HFFc6 (cell line): ENCODE results near the gene PATJ. TPM values are rescaled to one million over a fixed set of nuclear protein-coding genes. Genes with fewer than 3 reads are reported as not detected.

Source experiments
- DNase-seq: peaks from one replicate; pipeline ENCODE4 v3.0.0-alpha.2; 2018
- H3K27ac Mint-ChIP-seq: 2 replicates; pipeline ENCODE4 v1.8.0; 2020; ENCODE audit warnings: mild to moderate bottlenecking, mixed read lengths
- H3K27me3 Mint-ChIP-seq: 2 replicates; pipeline ENCODE4 v1.8.0; 2021; ENCODE audit warnings: mild to moderate bottlenecking, moderate library complexity, mixed read lengths; ENCODE audit not compliant: insufficient read depth
- H3K36me3 Mint-ChIP-seq: 2 replicates; pipeline ENCODE4 v1.8.0; 2021; ENCODE audit warnings: low read depth, mixed read lengths
- H3K4me1 Mint-ChIP-seq: 2 replicates; pipeline ENCODE4 v1.8.0; 2020; ENCODE audit warnings: low read depth, mixed read lengths
- H3K4me3 Mint-ChIP-seq: 2 replicates; pipeline ENCODE4 v1.8.0; 2020; ENCODE audit warnings: mild to moderate bottlenecking, moderate library complexity, mixed read lengths
- H3K9me3 Mint-ChIP-seq: 2 replicates; pipeline ENCODE4 v1.8.0; 2020; ENCODE audit warnings: mild to moderate bottlenecking, mixed read lengths
- total RNA-seq, 6 experiments: library from RNA; stranded (reverse); fragmentation: NEBNext Ultra II Directional; extraction: Animal tissue kit (Norgen Biotek cat#: 25700); gene quantifications; 2 replicates in 1 of 6; 3 replicates in 5 of 6; pipeline ENCODE4 v1.2.3, GENCODE V29; 2021
- TF ChIP-seq, protein P1 (sequence below): fragments of 200-600 bp; sonication (generic); IDR thresholded peaks from 2 replicates; pipeline ENCODE4 v1.5.0; 2021; ENCODE audit warnings: antibody characterized with exemption, mild to moderate bottlenecking

The PATJ gene
- total RNA-seq, 6 experiments from 2014 or later, result 4.7 to 8.0 (median 5.7) TPM

DNA sequence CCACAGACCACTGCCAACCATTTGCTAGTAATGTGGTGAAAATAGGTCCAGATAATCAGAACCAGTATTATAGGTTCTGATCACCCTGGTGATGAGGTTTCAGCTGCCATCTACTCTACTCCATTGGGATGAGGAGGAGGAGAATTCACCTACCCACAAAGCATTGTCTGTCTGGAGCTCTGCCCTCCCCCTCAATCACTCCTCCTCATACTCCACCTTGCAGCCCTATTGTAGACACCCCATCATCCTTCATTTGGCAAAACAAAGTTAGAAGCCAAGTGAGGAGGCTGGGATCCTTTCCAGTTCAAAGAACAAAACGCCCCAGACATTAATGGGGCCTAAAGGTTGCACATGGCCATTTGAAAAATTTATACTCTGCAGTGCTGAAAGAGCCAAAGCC, 295.0 kb downstream of the PATJ start:
- no peaks in the 10 kb centered on the region for H3K27me3 Mint-ChIP-seq
- no peak for DNase-seq
- H3K27ac Mint-ChIP-seq, result no peak overlapping the region
- H3K4me3 Mint-ChIP-seq, result no peak overlapping the region
- TF ChIP-seq, protein P1, sequence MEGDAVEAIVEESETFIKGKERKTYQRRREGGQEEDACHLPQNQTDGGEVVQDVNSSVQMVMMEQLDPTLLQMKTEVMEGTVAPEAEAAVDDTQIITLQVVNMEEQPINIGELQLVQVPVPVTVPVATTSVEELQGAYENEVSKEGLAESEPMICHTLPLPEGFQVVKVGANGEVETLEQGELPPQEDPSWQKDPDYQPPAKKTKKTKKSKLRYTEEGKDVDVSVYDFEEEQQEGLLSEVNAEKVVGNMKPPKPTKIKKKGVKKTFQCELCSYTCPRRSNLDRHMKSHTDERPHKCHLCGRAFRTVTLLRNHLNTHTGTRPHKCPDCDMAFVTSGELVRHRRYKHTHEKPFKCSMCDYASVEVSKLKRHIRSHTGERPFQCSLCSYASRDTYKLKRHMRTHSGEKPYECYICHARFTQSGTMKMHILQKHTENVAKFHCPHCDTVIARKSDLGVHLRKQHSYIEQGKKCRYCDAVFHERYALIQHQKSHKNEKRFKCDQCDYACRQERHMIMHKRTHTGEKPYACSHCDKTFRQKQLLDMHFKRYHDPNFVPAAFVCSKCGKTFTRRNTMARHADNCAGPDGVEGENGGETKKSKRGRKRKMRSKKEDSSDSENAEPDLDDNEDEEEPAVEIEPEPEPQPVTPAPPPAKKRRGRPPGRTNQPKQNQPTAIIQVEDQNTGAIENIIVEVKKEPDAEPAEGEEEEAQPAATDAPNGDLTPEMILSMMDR, result no peak
- no peaks in the 10 kb centered on the region for H3K4me1 Mint-ChIP-seq
- H3K36me3 Mint-ChIP-seq, result no peaks in the 10 kb centered on the region
- H3K9me3 Mint-ChIP-seq, result peaks cover 5% of the 10 kb centered on the region; the same call in 1 of the 2 replicates

DNA sequence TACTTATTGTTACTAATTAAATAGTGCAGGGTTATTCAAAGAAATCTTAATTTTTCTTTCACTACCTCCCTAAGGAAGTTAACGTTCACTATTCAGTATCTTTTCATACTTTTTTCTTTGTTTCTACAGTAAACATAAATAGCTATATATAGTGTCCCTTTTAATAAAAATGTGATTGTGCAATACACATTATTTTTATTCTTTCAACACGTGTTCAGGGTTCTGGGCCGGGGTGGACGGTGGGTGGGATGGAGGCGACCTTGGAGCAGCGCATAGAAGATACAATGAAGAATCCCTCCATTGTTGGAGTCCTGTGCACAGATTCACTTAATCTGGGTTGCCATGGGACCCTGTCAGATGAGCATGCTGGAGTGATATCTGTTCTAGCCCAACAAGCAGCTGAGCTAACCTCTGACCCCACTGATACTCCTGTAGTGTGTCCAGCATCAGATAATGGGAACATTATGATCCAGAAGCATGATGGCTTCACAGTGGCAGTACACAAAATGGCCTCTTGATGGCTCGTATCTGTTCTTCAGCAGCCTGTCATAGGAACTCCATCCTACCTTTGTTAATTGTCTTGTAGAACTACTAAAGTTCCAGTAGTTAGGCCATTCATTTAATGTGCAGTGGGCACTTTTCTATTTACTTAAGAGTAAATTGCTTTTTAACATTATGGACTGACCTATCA, 296.5 kb downstream of the PATJ start:
- Mint-ChIP-seq H3K4me1 (no peaks in the 10 kb centered on the region), H3K9me3 (peaks cover 5% of the 10 kb centered on the region; the same call in 1 of the 2 replicates), H3K4me3 (no peak overlapping the region), H3K27me3 (no peaks in the 10 kb centered on the region), H3K36me3 (no peaks in the 10 kb centered on the region), H3K27ac (no peak overlapping the region)
- DNase-seq, result no peak
- TF ChIP-seq, protein P1, result peak; percentile 26; the same call in 1 of the 2 replicates

DNA sequence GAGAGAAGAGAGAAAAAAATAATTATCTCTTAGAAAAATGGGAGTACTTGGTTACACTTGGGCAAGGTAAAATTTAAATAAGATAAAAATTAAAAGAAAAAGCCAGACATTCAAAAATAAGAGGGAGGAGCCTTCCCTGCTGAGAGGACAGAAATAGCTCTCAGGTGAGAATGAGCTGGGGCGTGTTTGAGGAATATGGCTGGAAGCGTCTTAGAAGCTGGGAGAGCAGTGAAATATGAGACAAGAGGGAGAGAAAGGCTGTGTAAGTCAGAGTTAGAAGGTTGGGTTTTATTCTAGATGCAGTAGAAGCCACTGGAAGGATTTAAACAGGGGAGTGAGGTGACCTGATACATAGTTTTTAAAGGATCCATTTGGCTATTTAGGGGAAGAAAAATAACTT, 298.2 kb downstream of the PATJ start:
- Mint-ChIP-seq H3K4me3 (no peak overlapping the region), H3K27ac (no peak overlapping the region), H3K4me1 (no peaks in the 10 kb centered on the region), H3K27me3 (no peaks in the 10 kb centered on the region), H3K9me3 (peaks cover 9% of the 10 kb centered on the region; the same call in 1 of the 2 replicates), H3K36me3 (no peaks in the 10 kb centered on the region)
- TF ChIP-seq, protein P1, result no peak
- no peak for DNase-seq

DNA sequence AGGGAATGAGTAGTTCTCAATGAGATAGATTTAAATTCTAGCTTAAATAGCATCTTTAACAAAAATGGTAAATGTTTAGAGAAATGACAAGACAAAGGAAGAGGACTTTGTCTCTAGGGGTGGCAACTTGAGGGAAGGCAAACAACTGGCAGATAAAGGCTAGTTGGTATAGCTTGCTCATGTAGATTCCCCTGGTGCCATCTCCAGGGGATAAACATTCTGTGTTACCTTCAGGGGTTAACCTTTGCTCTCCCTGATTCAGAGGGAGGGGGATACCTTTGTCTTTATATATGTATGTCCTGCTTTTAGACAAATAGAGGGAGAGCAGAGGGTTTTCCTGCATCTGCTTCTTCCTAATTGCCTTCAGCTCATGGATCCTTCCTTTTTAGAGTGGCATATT, 298.7 kb downstream of the PATJ start:
- H3K27me3 Mint-ChIP-seq, result no peaks in the 10 kb centered on the region
- H3K4me1 Mint-ChIP-seq, result no peaks in the 10 kb centered on the region
- no peak overlapping the region for H3K4me3 Mint-ChIP-seq
- H3K27ac Mint-ChIP-seq, result no peak overlapping the region
- no peaks in the 10 kb centered on the region for H3K36me3 Mint-ChIP-seq
- peaks cover 9% of the 10 kb centered on the region; the same call in 1 of the 2 replicates for H3K9me3 Mint-ChIP-seq
- TF ChIP-seq, protein P1, result no peak
- DNase-seq, result no peak

- Mint-ChIP-seq H3K27me3 (no peaks in the 10 kb centered on the region), H3K36me3 (no peaks in the 10 kb centered on the region), H3K9me3 (peaks cover 9% of the 10 kb centered on the region; the same call in 1 of the 2 replicates), H3K4me1 (no peaks in the 10 kb centered on the region), H3K4me3 (no peak overlapping the region), H3K27ac (no peak overlapping the region)
- TF ChIP-seq, protein P1, result no peak
- no peak for DNase-seq
Measured at GRCh38 chr1:62043154-62043553, 300.9 kb downstream of the PATJ start.
